Psoas muscle (tissue), 8 donors: ENCODE data around the gene GLRA2. TPM values are rescaled to one million over a fixed set of nuclear protein-coding genes. Genes with fewer than 3 reads are reported as not detected.
"Not testable (repeated sequence)": the region's sequence is repeated elsewhere in the genome, so short reads cannot be mapped to it uniquely, and the experiment has no call there.

ENCODE experiments used
- ATAC-seq, 4 donors: fragments of 200-7000 bp; cut with Tn5 transposase; one replicate each; pipeline ENCODE4 v1.9.1; 2020; ENCODE audit warnings: moderate library complexity in 3 of 4, mild to moderate bottlenecking in 2 of 4
- DNase-seq, 2 donors: peaks; one replicate each; pipeline ENCODE4 v3.0.0-alpha.2; 2020
- H3K27ac ChIP-seq: fragments of 200-600 bp; one replicate; pipeline ENCODE4 v1.8.0; 2022
- H3K27me3 ChIP-seq, 3 donors: fragments of 200-600 bp in 1 of 3; one replicate each; pipeline versions ENCODE4 v1.6.1 to v1.8.0; 2013 to 2022; ENCODE audit warnings: low read length in 2 of 3, mild to moderate bottlenecking in 2 of 3, moderate library complexity in 1 of 3; ENCODE audit not compliant: insufficient read depth in 3 of 3
- H3K36me3 ChIP-seq, 2 donors: fragments of 200-600 bp in 1 of 2; one replicate each; pipeline versions ENCODE4 v1.6.1 to v1.8.0; 2013 to 2022; ENCODE audit warnings: low read depth in 1 of 2, mild to moderate bottlenecking in 1 of 2, moderate library complexity in 1 of 2; ENCODE audit not compliant: insufficient read depth in 1 of 2
- H3K4me1 ChIP-seq: fragments of 200-600 bp; one replicate; pipeline ENCODE4 v1.8.0; 2022
- H3K4me3 ChIP-seq: fragments of 200-600 bp; one replicate; pipeline ENCODE4 v1.8.0; 2022; ENCODE audit warnings: mild to moderate bottlenecking
- H3K9me3 ChIP-seq: fragments of 200-600 bp; one replicate; pipeline ENCODE4 v1.8.0; 2022
- CTCF ChIP-seq: fragments of 200-600 bp; IDR thresholded peaks from one replicate; pipeline ENCODE4 v1.8.0; 2022; ENCODE audit warnings: antibody characterized with exemption
- WGBS, 3 donors: extraction: QIAGEN DNeasy Blood & Tissue Kit; methylation state at CpG; one replicate each; pipeline versions ENCODE4 v1.1.6 to v1.1.7; 2013; 5-methylcytosine and 5-hydroxymethylcytosine counted together
- intact Hi-C, 2 donors: fragments of 100-400 bp; cut with DNase I; formaldehyde crosslinking; loops; one replicate each; pipeline versions ENCODE4 v1.11.0 to v1.14.2; 2022
- polyA plus RNA-seq, 3 donors: library from polyadenylated mRNA; stranded (reverse); fragments of 200-250 nt; gene quantifications; one replicate each; pipeline ENCODE4 v1.2.3, GENCODE V29; 2013
- total RNA-seq, 4 donors: library from RNA; stranded (reverse); fragmentation: NEBNext Ultra II Directional in 2 of 4; extraction: Animal tissue kit (Norgen Biotek cat#: 25700) in 2 of 4; gene quantifications; one replicate each; pipeline versions ENCODE4 v1.2.1 to v1.2.4, GENCODE V29; 2021 to 2023
- donor health status: healthy with polysubstance abuse.
- donor health status: DM: no; HTN: no; CAD: no; lungs with moderate emphysema.
- donor health status: Bipolar disorder and iron deficiency.
- donor health status: healthy.
- donor health status: DM: yes; HTN: yes; CAD: no.
- donor health status: DM: no; HTN: no; CAD: no.
- donor health status: DM: no; HTN: no; CAD: no.
- donor health status: DM: yes; HTN: yes; CAD: no.

Gene GLRA2
- total and polyA plus RNA-seq, 7 donors, result not detected

- 61 to 89% (median 71%) methylated on average over 1 of the region's 1 CpG for WGBS, 3 donors
- Histone ChIP-seq H3K27me3 (no peaks in the 10 kb centered on the region), H3K9me3 (no peaks in the 10 kb centered on the region), H3K27ac (no peak overlapping the region), H3K36me3 (no peaks in the 10 kb centered on the region), H3K4me3 (no peak overlapping the region), H3K4me1 (no peaks in the 10 kb centered on the region)
- DNase-seq (no peak), ATAC-seq (no peak)
- intact Hi-C loops, result no loop called here
- TF ChIP-seq CTCF, result no peak
Measured at GRCh38 chrX:14676431-14676830, 147.1 kb downstream of the GLRA2 start.

- 90 to 98% (median 97%) methylated on average over 9 to 10 of the region's 10 CpGs for WGBS, 3 donors
- ATAC-seq, H3K4me1 ChIP-seq, H3K9me3 ChIP-seq, DNase-seq, H3K27me3 ChIP-seq, H3K4me3 ChIP-seq, H3K27ac ChIP-seq, intact Hi-C loops, H3K36me3 ChIP-seq: not testable (repeated sequence)
Measured at GRCh38 chrX:14688331-14688730, 159.0 kb downstream of the GLRA2 start.

- Histone ChIP-seq H3K27ac (no peak overlapping the region), H3K36me3 (no peaks in the 10 kb centered on the region), H3K27me3 (peaks cover 0 to 8% (median 0%) of the 10 kb centered on the region in 3 donors), H3K4me1 (no peaks in the 10 kb centered on the region), H3K4me3 (no peak overlapping the region), H3K9me3 (no peaks in the 10 kb centered on the region)
- DNase-seq (no peak), ATAC-seq (no peak)
- intact Hi-C loops, result no loop called here
- TF ChIP-seq CTCF, result no peak
- 79 to 91% (median 86%) methylated on average over 8 of the region's 8 CpGs for WGBS, 3 donors
Measured at GRCh38 chrX:14690553-14690952, 161.2 kb downstream of the GLRA2 start.

GRCh38 chrX:14694611-14695010, 165.3 kb downstream of the GLRA2 start:
- H3K27ac ChIP-seq, result no peak overlapping the region
- 55 to 84% (median 72%) methylated on average over 2 of the region's 2 CpGs for WGBS, 3 donors

GRCh38 chrX:14697451-14697850, 168.1 kb downstream of the GLRA2 start:
- Histone ChIP-seq H3K4me1 (no peaks in the 10 kb centered on the region), H3K36me3 (no peaks in the 10 kb centered on the region), H3K27ac (no peak overlapping the region), H3K27me3 (peaks cover 0 to 4% (median 0%) of the 10 kb centered on the region in 3 donors), H3K9me3 (no peaks in the 10 kb centered on the region), H3K4me3 (no peak overlapping the region)
- WGBS, 3 donors, result 50 to 68% (median 65%) methylated on average over 3 of the region's 3 CpGs
- DNase-seq, result peak in 1 of 2 donors; percentile 10
- ATAC-seq, result no peak
- peak; percentile 33 for TF ChIP-seq CTCF
- intact Hi-C loops, result no loop called here

More at GRCh38 chrX:14694611-14695010, 165.3 kb downstream of the GLRA2 start:
- H3K4me1 ChIP-seq, result no peaks in the 10 kb centered on the region
- intact Hi-C loops, result no loop called here
- TF ChIP-seq CTCF, result no peak
- no peak overlapping the region for H3K4me3 ChIP-seq
- H3K36me3 ChIP-seq, result no peaks in the 10 kb centered on the region
- ATAC-seq (no peak), DNase-seq (no peak)
- peaks cover 0 to 8% (median 0%) of the 10 kb centered on the region in 3 donors for H3K27me3 ChIP-seq
- H3K9me3 ChIP-seq, result no peaks in the 10 kb centered on the region
